Peyer's patch (tissue), 4 donors: ENCODE results near the gene RBM19.

ENCODE experiments used
- POLR2A ChIP-seq, 2 donors: fragments of 450-650 bp; IDR thresholded peaks; one replicate each; pipeline ENCODE4 v1.5.1; 2017; ENCODE audit warnings: antibody characterized with exemption in 2 of 2, mild to moderate bottlenecking in 2 of 2, moderate library complexity in 2 of 2
- TF ChIP-seq, protein P1 (sequence below), 6 experiments: fragments of 450-650 bp in 4 of 6; fragments of 200-600 bp in 2 of 6; sonication (generic) in 1 of 6; IDR thresholded peaks; one replicate each; pipeline ENCODE4 v1.5.1; 2017 to 2019; ENCODE audit warnings: antibody characterized with exemption in 6 of 6, mild to moderate bottlenecking in 3 of 6, moderate library complexity in 1 of 6

DNA sequence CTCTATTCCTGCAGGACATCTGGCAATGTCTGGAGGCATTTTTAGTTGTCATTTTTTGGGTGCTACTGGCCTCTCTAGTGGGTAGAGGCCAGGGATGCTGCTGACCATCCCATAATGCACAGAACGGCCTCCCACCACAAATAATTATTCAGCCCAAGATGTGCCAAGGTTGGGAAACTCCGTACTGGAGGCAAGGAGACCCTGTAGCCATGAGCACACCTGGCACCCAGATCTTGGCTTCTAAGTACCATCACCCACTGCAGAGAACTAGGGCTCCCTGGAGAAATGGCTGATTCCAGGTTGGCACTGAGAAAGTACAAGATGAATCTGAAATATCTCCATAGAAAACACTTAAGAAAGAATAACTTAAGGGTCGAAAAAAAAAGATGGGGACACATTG lies 81.7 kb downstream of the RBM19 start:
- no peak for TF ChIP-seq POLR2A (IDR thresholded peaks at IDR 0.05)
- TF ChIP-seq, protein P1, sequence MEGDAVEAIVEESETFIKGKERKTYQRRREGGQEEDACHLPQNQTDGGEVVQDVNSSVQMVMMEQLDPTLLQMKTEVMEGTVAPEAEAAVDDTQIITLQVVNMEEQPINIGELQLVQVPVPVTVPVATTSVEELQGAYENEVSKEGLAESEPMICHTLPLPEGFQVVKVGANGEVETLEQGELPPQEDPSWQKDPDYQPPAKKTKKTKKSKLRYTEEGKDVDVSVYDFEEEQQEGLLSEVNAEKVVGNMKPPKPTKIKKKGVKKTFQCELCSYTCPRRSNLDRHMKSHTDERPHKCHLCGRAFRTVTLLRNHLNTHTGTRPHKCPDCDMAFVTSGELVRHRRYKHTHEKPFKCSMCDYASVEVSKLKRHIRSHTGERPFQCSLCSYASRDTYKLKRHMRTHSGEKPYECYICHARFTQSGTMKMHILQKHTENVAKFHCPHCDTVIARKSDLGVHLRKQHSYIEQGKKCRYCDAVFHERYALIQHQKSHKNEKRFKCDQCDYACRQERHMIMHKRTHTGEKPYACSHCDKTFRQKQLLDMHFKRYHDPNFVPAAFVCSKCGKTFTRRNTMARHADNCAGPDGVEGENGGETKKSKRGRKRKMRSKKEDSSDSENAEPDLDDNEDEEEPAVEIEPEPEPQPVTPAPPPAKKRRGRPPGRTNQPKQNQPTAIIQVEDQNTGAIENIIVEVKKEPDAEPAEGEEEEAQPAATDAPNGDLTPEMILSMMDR (IDR thresholded peaks at IDR 0.05) = no peak
